Measurements from ENCODE around the gene NT5M. TPM values are rescaled to one million over a fixed set of nuclear protein-coding genes. Genes with fewer than 3 reads are reported as not detected.
"Not testable (repeated sequence)": the region's sequence is repeated elsewhere in the genome, so short reads cannot be mapped to it uniquely, and the experiment has no call there.

NT5M gene
- 1 to 10 TPM in 2 of 4 donors, under 1 TPM in 1, not detected in 1; 0.68 to 4.2 (median 1.7) TPM for total RNA-seq

DNA sequence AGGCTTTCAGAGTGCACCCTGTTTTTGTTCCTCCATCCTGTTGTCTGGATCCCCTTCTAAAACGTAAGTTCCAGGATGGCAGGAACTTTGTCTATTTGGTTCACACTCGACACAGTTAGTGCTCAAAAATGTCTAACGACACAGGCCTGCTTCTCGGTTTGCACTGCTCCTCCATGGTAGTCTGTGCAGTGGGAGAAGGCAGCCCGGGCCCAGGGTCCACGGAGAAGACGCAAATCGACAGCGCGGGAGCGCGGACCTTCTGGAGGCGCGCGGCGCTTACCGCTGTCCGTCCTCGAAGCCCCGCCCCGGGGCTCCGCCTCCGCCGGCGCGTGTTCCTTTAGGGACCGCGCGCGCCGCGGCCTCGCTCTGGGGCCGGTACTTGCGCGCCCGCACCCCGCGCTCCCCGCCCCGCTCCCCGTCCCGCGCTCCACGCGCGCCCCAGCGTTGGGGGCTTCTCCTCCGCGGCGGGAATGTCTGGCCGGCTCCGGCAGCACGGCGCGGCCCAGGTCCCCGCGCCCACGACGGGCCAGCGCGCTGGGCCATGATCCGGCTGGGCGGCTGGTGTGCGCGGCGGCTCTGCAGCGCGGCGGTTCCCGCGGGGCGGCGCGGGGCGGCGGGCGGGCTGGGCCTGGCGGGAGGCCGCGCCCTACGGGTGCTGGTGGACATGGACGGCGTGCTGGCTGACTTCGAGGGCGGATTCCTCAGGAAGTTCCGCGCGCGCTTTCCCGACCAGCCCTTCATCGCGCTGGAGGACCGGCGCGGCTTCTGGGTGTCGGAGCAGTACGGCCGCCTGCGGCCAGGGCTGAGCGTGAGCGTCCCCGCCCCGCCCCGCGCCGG is at the start of gene NT5M:
Gene NT5M (plus strand): TSS at position 364 of the 837 bp plus-strand sequence. CDS start 178 bp downstream, at position 542.
- intact Hi-C loops (cut with DNase I; ENCODE audit: low total_unique reads) (no loop called here), in situ Hi-C loops (cut with MboI; ENCODE audit: low pct_ligation_motif_present in 1 of 4, low pct_unique_long_range_greater_than_20kb in 1 of 4, low sequenced_read_pairs in 3 of 4) (loop anchor here in 3 of 4 donors (25.0 kb wide), 2 partner anchors 291 to 316 kb away; no protein-coding TSS in a partner anchor)
- Histone ChIP-seq H3K36me3 (no peaks in the 10 kb centered on the region), H3K4me1 (peaks cover 10 to 29% (median 15%) of the 10 kb centered on the region in 4 donors), H3K27ac (peak within 1 kb of the TSS; percentile 75 to 80 (median 80)), H3K9me3 (no peaks in the 10 kb centered on the region), H3K27me3 (no peaks in the 10 kb centered on the region), H3K4me3 (peak within 1 kb of the TSS; percentile 40 to 58 (median 50))
- TF ChIP-seq, protein P1, sequence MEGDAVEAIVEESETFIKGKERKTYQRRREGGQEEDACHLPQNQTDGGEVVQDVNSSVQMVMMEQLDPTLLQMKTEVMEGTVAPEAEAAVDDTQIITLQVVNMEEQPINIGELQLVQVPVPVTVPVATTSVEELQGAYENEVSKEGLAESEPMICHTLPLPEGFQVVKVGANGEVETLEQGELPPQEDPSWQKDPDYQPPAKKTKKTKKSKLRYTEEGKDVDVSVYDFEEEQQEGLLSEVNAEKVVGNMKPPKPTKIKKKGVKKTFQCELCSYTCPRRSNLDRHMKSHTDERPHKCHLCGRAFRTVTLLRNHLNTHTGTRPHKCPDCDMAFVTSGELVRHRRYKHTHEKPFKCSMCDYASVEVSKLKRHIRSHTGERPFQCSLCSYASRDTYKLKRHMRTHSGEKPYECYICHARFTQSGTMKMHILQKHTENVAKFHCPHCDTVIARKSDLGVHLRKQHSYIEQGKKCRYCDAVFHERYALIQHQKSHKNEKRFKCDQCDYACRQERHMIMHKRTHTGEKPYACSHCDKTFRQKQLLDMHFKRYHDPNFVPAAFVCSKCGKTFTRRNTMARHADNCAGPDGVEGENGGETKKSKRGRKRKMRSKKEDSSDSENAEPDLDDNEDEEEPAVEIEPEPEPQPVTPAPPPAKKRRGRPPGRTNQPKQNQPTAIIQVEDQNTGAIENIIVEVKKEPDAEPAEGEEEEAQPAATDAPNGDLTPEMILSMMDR (IDR thresholded peaks at IDR 0.05): no peak
- no peak for TF ChIP-seq POLR2A (IDR thresholded peaks at IDR 0.05)
- no peak for TF ChIP-seq POLR2AphosphoS5 (IDR thresholded peaks at IDR 0.05)
- TF ChIP-seq EP300 (IDR thresholded peaks at IDR 0.05; ENCODE audit: low read depth): no peak
- 0% methylated on average over 1 to 52 of the region's 107 CpGs for WGBS, 2 donors (ENCODE audit: low coverage in 1 of 2)
- peak; percentile 80 for DNase-seq

- Histone ChIP-seq H3K4me3 (no peak overlapping the region), H3K36me3 (peaks cover 0 to 58% (median 18%) of the 10 kb centered on the region in 4 donors), H3K27me3 (no peaks in the 10 kb centered on the region), H3K9me3 (no peaks in the 10 kb centered on the region), H3K4me1 (no peaks in the 10 kb centered on the region), H3K27ac (no peak overlapping the region)
- DNase-seq: no peak
- intact Hi-C loops (cut with DNase I; ENCODE audit: low total_unique reads): no loop called here
- no peak for TF ChIP-seq EP300 (IDR thresholded peaks at IDR 0.05; ENCODE audit: low read depth)
- TF ChIP-seq, protein P1 (IDR thresholded peaks at IDR 0.05): no peak
- TF ChIP-seq POLR2AphosphoS5 (IDR thresholded peaks at IDR 0.05): no peak
- TF ChIP-seq POLR2A (IDR thresholded peaks at IDR 0.05): no peak
- 94% methylated on average over 3 of the region's 3 CpGs; no CpG with 5 or more reads in 1 of the 2 donors for WGBS, 2 donors (ENCODE audit: low coverage in 1 of 2)
- in situ Hi-C loops (cut with MboI; ENCODE audit: low pct_ligation_motif_present in 1 of 4, low pct_unique_long_range_greater_than_20kb in 1 of 4, low sequenced_read_pairs in 3 of 4): no loop called here
Observed at GRCh38 chr17:17253406-17253805, 49.8 kb upstream of the NT5M start.

- intact Hi-C loops (cut with DNase I; ENCODE audit: low total_unique reads): no loop called here
- TF ChIP-seq POLR2AphosphoS5 (IDR thresholded peaks at IDR 0.05) (no peak), POLR2A (IDR thresholded peaks at IDR 0.05) (no peak), EP300 (IDR thresholded peaks at IDR 0.05; ENCODE audit: low read depth) (no peak)
- TF ChIP-seq, protein P1 (IDR thresholded peaks at IDR 0.05): no peak
- peaks cover 0 to 58% (median 17%) of the 10 kb centered on the region in 4 donors for H3K36me3 ChIP-seq
- no peaks in the 10 kb centered on the region for H3K27me3 ChIP-seq
- 89 to 94% methylated on average over 3 of the region's 3 CpGs for WGBS, 2 donors (ENCODE audit: low coverage in 1 of 2)
- no peak overlapping the region for H3K27ac ChIP-seq
- no peak for DNase-seq
- H3K4me1 ChIP-seq: no peaks in the 10 kb centered on the region
- in situ Hi-C loops (cut with MboI; ENCODE audit: low pct_ligation_motif_present in 1 of 4, low pct_unique_long_range_greater_than_20kb in 1 of 4, low sequenced_read_pairs in 3 of 4): no loop called here
- H3K4me3 ChIP-seq: no peak overlapping the region
- H3K9me3 ChIP-seq: no peaks in the 10 kb centered on the region
Observed at GRCh38 chr17:17254036-17254435, 49.1 kb upstream of the NT5M start.

- intact Hi-C loops (cut with DNase I; ENCODE audit: low total_unique reads); H3K9me3 ChIP-seq; H3K4me1 ChIP-seq; H3K27me3 ChIP-seq; DNase-seq; in situ Hi-C loops (cut with MboI; ENCODE audit: low pct_ligation_motif_present in 1 of 4, low pct_unique_long_range_greater_than_20kb in 1 of 4, low sequenced_read_pairs in 3 of 4); H3K4me3 ChIP-seq; H3K27ac ChIP-seq: not testable (repeated sequence)
- H3K36me3 ChIP-seq: peaks cover 0 to 68% (median 19%) of the 10 kb centered on the region in 4 donors
- 93 to 100% methylated on average over 6 to 11 of the region's 11 CpGs for WGBS, 2 donors (ENCODE audit: low coverage in 1 of 2)
Observed at GRCh38 chr17:17255689-17256088, 47.5 kb upstream of the NT5M start.

Measured in transverse colon (tissue), 4 donors.